Measurements from ENCODE around the gene TIMM8B. TPM values are rescaled to one million over a fixed set of nuclear protein-coding genes. Genes with fewer than 3 reads are reported as not detected.

Gene TIMM8B
- total and polyA plus RNA-seq, 9 of the 15 experiments (the other 6 are each of a cell fraction or from before 2014, with no cell fraction given): 95.8 to 338 (median 145) TPM

DNA sequence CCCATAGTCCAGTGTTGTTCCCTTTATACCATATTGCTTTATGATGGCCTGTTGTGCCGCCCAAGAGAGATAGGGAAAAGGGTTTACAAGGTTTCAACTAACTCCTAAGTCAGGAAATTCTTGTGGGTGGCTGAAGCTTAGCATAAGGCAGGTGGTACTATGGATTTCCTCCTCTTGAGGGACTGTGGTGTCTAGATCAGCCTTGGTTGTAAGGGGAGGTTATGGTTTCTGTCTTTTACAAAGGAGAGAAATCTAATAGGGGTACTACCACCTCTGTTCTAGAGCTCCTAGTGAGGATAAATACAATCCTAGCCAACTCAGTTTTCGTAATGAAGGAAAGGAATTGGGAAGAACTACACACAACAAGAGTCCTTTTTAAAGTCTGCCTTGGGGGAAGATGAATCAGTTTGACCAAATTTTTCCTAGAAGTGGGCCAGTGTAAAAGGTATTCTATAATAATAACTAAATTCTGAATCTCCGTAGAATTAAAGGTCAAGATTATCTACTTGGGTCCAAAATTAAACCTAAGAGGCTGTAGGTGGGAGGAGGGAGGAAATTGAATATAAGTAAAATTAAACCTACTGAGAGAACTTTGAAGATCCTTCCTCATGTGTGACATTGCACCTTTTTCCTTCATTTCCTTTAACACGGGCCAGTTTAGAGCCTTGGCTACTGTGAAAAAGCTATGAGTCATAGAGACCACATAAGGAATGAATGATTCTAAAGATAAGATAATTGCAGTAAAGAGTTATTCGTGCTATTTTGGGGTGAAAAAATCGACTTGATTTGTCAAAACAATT lies 44.2 kb downstream of the TIMM8B start (continued):
- TF ChIP-seq MYC (IDR thresholded peaks at IDR 0.05; ENCODE audit: low read depth, low read length): no peak
- no peak for TF ChIP-seq MYC (CRISPR knock-in tag; IDR thresholded peaks at IDR 0.05; ENCODE audit: borderline replicate concordance, low read depth)
- TF ChIP-seq, protein P1, sequence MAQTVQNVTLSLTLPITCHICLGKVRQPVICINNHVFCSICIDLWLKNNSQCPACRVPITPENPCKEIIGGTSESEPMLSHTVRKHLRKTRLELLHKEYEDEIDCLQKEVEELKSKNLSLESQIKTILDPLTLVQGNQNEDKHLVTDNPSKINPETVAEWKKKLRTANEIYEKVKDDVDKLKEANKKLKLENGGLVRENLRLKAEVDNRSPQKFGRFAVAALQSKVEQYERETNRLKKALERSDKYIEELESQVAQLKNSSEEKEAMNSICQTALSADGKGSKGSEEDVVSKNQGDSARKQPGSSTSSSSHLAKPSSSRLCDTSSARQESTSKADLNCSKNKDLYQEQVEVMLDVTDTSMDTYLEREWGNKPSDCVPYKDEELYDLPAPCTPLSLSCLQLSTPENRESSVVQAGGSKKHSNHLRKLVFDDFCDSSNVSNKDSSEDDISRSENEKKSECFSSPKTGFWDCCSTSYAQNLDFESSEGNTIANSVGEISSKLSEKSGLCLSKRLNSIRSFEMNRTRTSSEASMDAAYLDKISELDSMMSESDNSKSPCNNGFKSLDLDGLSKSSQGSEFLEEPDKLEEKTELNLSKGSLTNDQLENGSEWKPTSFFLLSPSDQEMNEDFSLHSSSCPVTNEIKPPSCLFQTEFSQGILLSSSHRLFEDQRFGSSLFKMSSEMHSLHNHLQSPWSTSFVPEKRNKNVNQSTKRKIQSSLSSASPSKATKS (CRISPR knock-in tag; IDR thresholded peaks at IDR 0.05): no peak
- no peak for TF ChIP-seq SAFB (IDR thresholded peaks at IDR 0.05; ENCODE audit: borderline replicate concordance, low read depth, low read length)
- TF ChIP-seq ETV1 (tag; conservative IDR thresholded peaks at IDR 0.05; ENCODE audit: low read depth): no peak
- TF ChIP-seq MCM5 (IDR thresholded peaks at IDR 0.05; ENCODE audit: low read depth): no peak
- TF ChIP-seq PHB (CRISPR knock-in tag; IDR thresholded peaks at IDR 0.05): no peak
- peak; percentile 82 for TF ChIP-seq SMARCB1 (IDR thresholded peaks at IDR 0.05; ENCODE audit: insufficient read length, low read depth)
- TF ChIP-seq ZNF398 (CRISPR knock-in tag; IDR thresholded peaks at IDR 0.05): no peak
- TF ChIP-seq HEY1 (CRISPR knock-in tag; IDR thresholded peaks at IDR 0.05; ENCODE audit: borderline replicate concordance): no peak
- TF ChIP-seq POLR3A (IDR thresholded peaks at IDR 0.05; ENCODE audit: borderline replicate concordance, extremely low read depth, insufficient read depth, insufficient read length): no peak
- no peak for TF ChIP-seq ETS1 (conservative IDR thresholded peaks at IDR 0.05; ENCODE audit: control insufficient read depth, low read depth, low read length)
- TF ChIP-seq SNAPC5 (CRISPR knock-in tag; IDR thresholded peaks at IDR 0.05): no peak
- no peak for TF ChIP-seq GATAD2A (IDR thresholded peaks at IDR 0.05)
- TF ChIP-seq FOXP1 (CRISPR knock-in tag; IDR thresholded peaks at IDR 0.05): no peak
- no peak for TF ChIP-seq RBM15 (IDR thresholded peaks at IDR 0.05; ENCODE audit: insufficient read depth, low read length)
- TF ChIP-seq NR3C1 (CRISPR knock-in tag; IDR thresholded peaks at IDR 0.05): no peak
- TF ChIP-seq TFAM (CRISPR knock-in tag; conservative IDR thresholded peaks at IDR 0.05): no peak
- TF ChIP-seq CREB5 (CRISPR knock-in tag; IDR thresholded peaks at IDR 0.05): no peak
- TF ChIP-seq ZNF134 (CRISPR knock-in tag; conservative IDR thresholded peaks at IDR 0.05): no peak
- no peak for TF ChIP-seq BHLHE40 (IDR thresholded peaks at IDR 0.05; ENCODE audit: low read length)
